Transverse colon (tissue), 4 donors: ENCODE measurements around the gene DZIP3. TPM values are rescaled to one million over a fixed set of nuclear protein-coding genes. Genes with fewer than 3 reads are reported as not detected.

Experiments
- DNase-seq: peaks from one replicate; pipeline ENCODE4 v3.0.0-alpha.2; 2019
- H3K27ac ChIP-seq, 4 donors: fragments of 200-600 bp; sonication (generic); 2 replicates each; pipeline ENCODE4 v1.5.1; 2016 to 2018; ENCODE audit warnings: inconsistent platforms in 4 of 4
- H3K27me3 ChIP-seq: fragments of 200-600 bp; sonication (generic); 2 replicates; pipeline ENCODE4 v1.5.1; 2017; ENCODE audit warnings: inconsistent platforms
- H3K36me3 ChIP-seq, 4 donors: fragments of 200-600 bp; sonication (generic); 2 replicates each; pipeline ENCODE4 v1.5.1; 2017 to 2019; ENCODE audit warnings: inconsistent platforms in 4 of 4
- H3K4me1 ChIP-seq, 4 donors: fragments of 200-600 bp; sonication (generic); 2 replicates each; pipeline ENCODE4 v1.5.1; 2017 to 2020; ENCODE audit warnings: inconsistent platforms in 4 of 4
- H3K4me3 ChIP-seq, 4 donors: fragments of 200-600 bp; sonication (generic); 1 replicate in 1 of 4; 2 replicates in 3 of 4; pipeline versions ENCODE4 v1.5.1 to v1.6.1; 2017 to 2019; ENCODE audit warnings: inconsistent platforms in 4 of 4
- H3K9me3 ChIP-seq, 2 donors: fragments of 200-600 bp; sonication (generic); 2 replicates each; pipeline ENCODE4 v1.5.1; 2017 to 2019; ENCODE audit warnings: inconsistent platforms in 2 of 2
- CTCF ChIP-seq, 5 experiments: fragments of 200-600 bp in 3 of 5; fragments of 450-650 bp in 2 of 5; sonication (generic) in 3 of 5; IDR thresholded peaks; 1 replicate in 2 of 5; 2 replicates in 3 of 5; pipeline ENCODE4 v1.5.1; 2016 to 2017; ENCODE audit warnings: antibody characterized with exemption in 5 of 5, inconsistent platforms in 3 of 5, mild to moderate bottlenecking in 2 of 5, moderate library complexity in 1 of 5
- EP300 ChIP-seq: sonication (generic); formaldehyde crosslinking; IDR thresholded peaks from one replicate; pipeline ENCODE4 v1.6.1; 2017; ENCODE audit warnings: antibody characterized with exemption, low read depth
- POLR2A ChIP-seq: fragments of 450-650 bp; IDR thresholded peaks from one replicate; pipeline ENCODE4 v1.6.1; 2016; ENCODE audit warnings: antibody characterized with exemption, mild to moderate bottlenecking, moderate library complexity
- POLR2AphosphoS5 ChIP-seq, 3 donors: sonication (generic); formaldehyde crosslinking; IDR thresholded peaks; one replicate each; pipeline ENCODE4 v1.6.1; 2016; ENCODE audit warnings: antibody characterized with exemption in 3 of 3
- WGBS, 2 donors: methylation state at CpG; one replicate each; pipeline ENCODE4 v1.1.5; 2018; ENCODE audit warnings: low coverage in 1 of 2; 5-methylcytosine and 5-hydroxymethylcytosine counted together
- in situ Hi-C, 4 donors: fragments of 200-750 bp; cut with MboI; loops; one replicate each; pipeline versions ENCODE4 v1.15.0 to v1.15.1; 2017; ENCODE audit warnings: low sequenced_read_pairs in 3 of 4, low pct_ligation_motif_present in 1 of 4, low pct_unique_long_range_greater_than_20kb in 1 of 4
- intact Hi-C: fragments of 100-400 bp; cut with DNase I; formaldehyde crosslinking; loops from one replicate; pipeline ENCODE4 v1.15.1; 2023; ENCODE audit warnings: low total_unique reads
- total RNA-seq, 4 donors: library from RNA; depleted of rRNA; stranded (reverse); fragments of >200 nt; gene quantifications; one replicate each; pipeline ENCODE4 v1.1.0, GENCODE V29; 2016

Gene DZIP3
- total RNA-seq, 4 donors from 2014 or later, result 1.5 to 7.4 (median 4.1) TPM

DNA sequence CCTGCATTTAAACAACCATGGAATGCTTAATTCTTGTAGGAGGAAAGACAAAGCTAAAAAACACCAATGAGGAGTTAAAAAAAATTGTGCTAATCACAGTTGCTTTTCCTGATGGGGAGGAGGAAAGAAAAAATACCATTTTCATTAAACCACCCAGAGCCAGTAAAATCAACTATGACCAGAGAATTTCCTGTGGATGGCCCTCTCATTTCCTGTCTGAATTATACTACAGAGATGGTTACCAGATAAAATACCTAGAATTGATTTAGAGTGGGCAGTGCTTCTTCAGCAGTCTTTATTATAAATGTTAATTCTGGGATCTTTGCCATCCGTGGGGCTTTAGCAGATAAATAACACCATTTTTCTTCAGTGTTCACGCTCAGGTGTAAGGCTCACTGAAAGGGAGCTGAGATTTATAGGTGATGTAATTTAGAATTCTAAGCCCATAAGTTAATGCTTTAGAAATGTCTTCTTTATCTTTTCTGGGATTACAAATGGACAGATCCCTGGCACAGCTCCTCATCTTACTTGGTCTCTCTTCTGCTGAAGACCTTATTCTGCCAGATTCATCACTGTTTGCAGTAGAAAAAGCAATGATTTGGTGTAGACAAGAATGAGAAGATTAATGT, 129.8 kb downstream of the DZIP3 start:
- TF ChIP-seq POLR2A, result no peak
- no peak for TF ChIP-seq EP300
- TF ChIP-seq POLR2AphosphoS5 (IDR thresholded peaks at IDR 0.05), result no peak
- no peak for TF ChIP-seq CTCF (IDR thresholded peaks at IDR 0.05)
- Histone ChIP-seq H3K27ac (no peak overlapping the region), H3K27me3 (no peaks in the 10 kb centered on the region), H3K9me3 (no peaks in the 10 kb centered on the region), H3K4me1 (no peaks in the 10 kb centered on the region), H3K36me3 (no peaks in the 10 kb centered on the region), H3K4me3 (no peak overlapping the region)
- in situ Hi-C loops, result no loop called here
- DNase-seq, result no peak
- intact Hi-C loops, result loop anchor here (5.0 kb wide), 1 partner anchor 1067 kb away; no protein-coding TSS in a partner anchor
- 50 to 76% methylated on average over 2 of the region's 2 CpGs for WGBS, 2 donors

GRCh38 chr3:108722724-108723123, 133.2 kb downstream of the DZIP3 start:
- H3K36me3 ChIP-seq, result no peaks in the 10 kb centered on the region
- no peaks in the 10 kb centered on the region for H3K27me3 ChIP-seq
- TF ChIP-seq CTCF (IDR thresholded peaks at IDR 0.05), result no peak
- TF ChIP-seq EP300, result no peak
- TF ChIP-seq POLR2A, result no peak
- no peak for TF ChIP-seq POLR2AphosphoS5 (IDR thresholded peaks at IDR 0.05)
- H3K27ac ChIP-seq, result no peak overlapping the region
- DNase-seq, result no peak
- H3K9me3 ChIP-seq, result no peaks in the 10 kb centered on the region
- no peak overlapping the region for H3K4me3 ChIP-seq
- in situ Hi-C loops, result no loop called here
- 90% methylated on average over 1 of the region's 1 CpG; no CpG with 5 or more reads in 1 of the 2 donors for WGBS, 2 donors
- no peaks in the 10 kb centered on the region for H3K4me1 ChIP-seq
- intact Hi-C loops, result no loop called here

DNA sequence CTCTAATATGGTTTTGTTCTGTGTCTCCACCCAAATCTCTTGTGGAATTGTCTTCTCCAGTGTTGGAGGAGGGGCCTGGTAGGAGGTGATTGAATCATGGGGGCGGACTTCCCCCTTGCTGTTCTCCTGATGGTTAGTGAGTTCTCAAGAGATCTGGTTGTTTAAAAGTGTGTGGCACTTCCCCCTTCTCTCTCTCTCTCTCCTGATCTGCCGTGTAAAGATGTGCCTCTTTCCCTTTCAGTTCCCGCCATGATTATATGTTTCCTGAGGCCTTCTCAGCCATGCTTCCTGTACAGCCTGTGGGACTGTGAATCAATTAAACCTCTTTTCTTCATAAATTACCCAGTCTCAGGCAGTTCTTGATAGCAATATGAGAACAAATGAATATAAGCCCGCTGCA, 134.6 kb downstream of the DZIP3 start:
- no peak for TF ChIP-seq POLR2A
- TF ChIP-seq CTCF (IDR thresholded peaks at IDR 0.05), result no peak
- TF ChIP-seq EP300, result no peak
- no peak for TF ChIP-seq POLR2AphosphoS5 (IDR thresholded peaks at IDR 0.05)
- H3K36me3 ChIP-seq, result no peaks in the 10 kb centered on the region
- DNase-seq, result no peak
- 74 to 88% methylated on average over 2 to 4 of the region's 4 CpGs for WGBS, 2 donors
- H3K27ac ChIP-seq, result no peak overlapping the region
- H3K4me3 ChIP-seq, result no peak overlapping the region
- no peaks in the 10 kb centered on the region for H3K4me1 ChIP-seq
- intact Hi-C loops, result no loop called here
- in situ Hi-C loops, result no loop called here
- no peaks in the 10 kb centered on the region for H3K27me3 ChIP-seq
- H3K9me3 ChIP-seq, result no peaks in the 10 kb centered on the region

GRCh38 chr3:108728105-108728504, 138.6 kb downstream of the DZIP3 start:
- intact Hi-C loops, result no loop called here
- Histone ChIP-seq H3K9me3 (no peaks in the 10 kb centered on the region), H3K4me3 (no peak overlapping the region), H3K4me1 (no peaks in the 10 kb centered on the region), H3K27ac (no peak overlapping the region), H3K36me3 (no peaks in the 10 kb centered on the region), H3K27me3 (no peaks in the 10 kb centered on the region)
- TF ChIP-seq POLR2A (no peak), POLR2AphosphoS5 (IDR thresholded peaks at IDR 0.05) (no peak), EP300 (no peak), CTCF (IDR thresholded peaks at IDR 0.05) (no peak)
- in situ Hi-C loops, result no loop called here
- no peak for DNase-seq
